Measurements from ENCODE around the gene POLR3GL.

DNA sequence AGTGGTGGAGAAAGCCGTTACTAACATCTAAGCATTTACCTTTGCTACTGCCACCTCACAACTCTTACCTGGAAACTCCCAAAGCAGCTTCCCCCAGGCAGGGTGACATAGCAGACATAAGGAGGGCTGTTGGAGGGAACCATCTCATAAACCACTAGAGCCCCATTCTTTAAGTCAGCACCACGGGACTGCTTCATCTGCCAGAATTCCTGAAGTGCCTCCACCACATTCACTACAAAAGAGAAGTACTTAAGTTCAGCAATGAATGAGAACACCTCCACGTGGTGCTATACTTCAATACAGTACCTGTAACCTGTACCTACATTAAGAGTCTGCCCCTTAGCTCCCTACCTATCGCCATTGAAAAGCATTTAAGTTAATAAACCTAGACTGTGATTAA lies 16.9 kb upstream of the POLR3GL start:
- TF ChIP-seq POLR2AphosphoS5 (IDR thresholded peaks at IDR 0.05; ENCODE audit: low read depth, low read length) (no peak), POLR2A (IDR thresholded peaks at IDR 0.05; ENCODE audit: low read depth, low read length) (no peak), TAF1 (IDR thresholded peaks at IDR 0.05; ENCODE audit: borderline replicate concordance, low read depth, low read length) (no peak)
